SK-N-SH (cell line): ENCODE results near the gene OPCML. TPM values are rescaled to one million over a fixed set of nuclear protein-coding genes. Genes with fewer than 3 reads are reported as not detected.

Source experiments
- CTCF ChIA-PET: fragments of 300-600, 350-600 bp; formaldehyde crosslinking; extraction: SDS; loops from one replicate; lab custom pipeline; 2021; lab: Yijun Ruan, JAX
- POLR2A ChIA-PET: fragments of 350-600 bp; sonication (Branson Sonifier 250); formaldehyde crosslinking; extraction: SDS; loops from one replicate; lab custom pipeline; 2020; ENCODE audit warnings: antibody characterized with exemption, inconsistent platforms; lab: Yijun Ruan, JAX
- DNase-seq: peaks from one replicate; pipeline ENCODE4 v3.0.0; 2012
- H2AFZ ChIP-seq: fragments of 200-600 bp; sonication (generic); 2 replicates; pipeline ENCODE4 v1.8.1; 2016; ENCODE audit warnings: antibody characterized with exemption, mild to moderate bottlenecking, low read depth
- H3F3A ChIP-seq: fragments of 200-600 bp; sonication (generic); replicated peaks from 2 replicates; pipeline ENCODE3; 2016; ENCODE audit warnings: antibody characterized with exemption, mild to moderate bottlenecking; ENCODE audit not compliant: insufficient read depth
- H3K27ac ChIP-seq, 2 experiments: fragments of 200-500 bp in 1 of 2; fragments of 200-600 bp in 1 of 2; sonication (Bioruptor generic) in 1 of 2; sonication (generic), shearing (Covaris generic) in 1 of 2; 2 replicates each; pipeline versions ENCODE4 v1.5.1 to v1.6.1; 2014 to 2016; ENCODE audit warnings: low read depth in 2 of 2, inconsistent platforms in 1 of 2, low read length in 1 of 2, mild to moderate bottlenecking in 1 of 2, mixed read lengths in 1 of 2
- H3K27me3 ChIP-seq: fragments of 200-600 bp; sonication (generic), shearing (Covaris generic); 2 replicates; pipeline ENCODE4 v1.6.1; 2016; ENCODE audit warnings: mixed run types; ENCODE audit not compliant: insufficient read depth
- H3K36me3 ChIP-seq, 2 experiments: fragments of 200-500 bp in 1 of 2; fragments of 200-600 bp in 1 of 2; sonication (Bioruptor generic) in 1 of 2; sonication (generic) in 1 of 2; replicated peaks in 1 of 2; 2 replicates each; pipeline versions ENCODE3 to v1.5.1; 2014 to 2016; ENCODE audit warnings: low read length in 1 of 2, mild to moderate bottlenecking in 1 of 2; ENCODE audit not compliant: insufficient read depth in 2 of 2, control insufficient read depth in 1 of 2
- H3K4me1 ChIP-seq, 2 experiments: fragments of 200-500 bp in 1 of 2; fragments of 200-600 bp in 1 of 2; sonication (Bioruptor generic) in 1 of 2; sonication (generic), shearing (Covaris generic) in 1 of 2; 2 replicates each; pipeline versions ENCODE4 v1.5.1 to v1.6.1; 2014 to 2016; ENCODE audit warnings: low read depth in 1 of 2, low read length in 1 of 2, mixed run types in 1 of 2; ENCODE audit not compliant: insufficient read depth in 2 of 2, control insufficient read depth in 1 of 2
- H3K4me2 ChIP-seq: fragments of 200-600 bp; sonication (generic), shearing (Covaris generic); 2 replicates; pipeline ENCODE4 v1.6.1; 2017; ENCODE audit warnings: mixed run types
- H3K4me3 ChIP-seq, 2 experiments: fragments of 200-500 bp in 1 of 2; fragments of 200-600 bp in 1 of 2; sonication (Bioruptor generic) in 1 of 2; sonication (generic), shearing (Covaris generic) in 1 of 2; 2 replicates each; pipeline versions ENCODE4 v1.5.1 to v1.8.1; 2014 to 2016; ENCODE audit warnings: low read depth in 2 of 2, inconsistent platforms in 1 of 2, low read length in 1 of 2, mild to moderate bottlenecking in 1 of 2, mixed read lengths in 1 of 2, moderate library complexity in 1 of 2
- H3K79me2 ChIP-seq: fragments of 200-600 bp; sonication (generic); 2 replicates; pipeline ENCODE4 v1.8.1; 2017; ENCODE audit warnings: mild to moderate bottlenecking; ENCODE audit not compliant: insufficient read depth
- H3K9ac ChIP-seq: fragments of 200-600 bp; sonication (generic); 2 replicates; pipeline ENCODE4 v1.6.1; 2017; ENCODE audit warnings: mixed run types
- H3K9me2 ChIP-seq: fragments of 200-600 bp; sonication (generic); 2 replicates; pipeline ENCODE4 v1.6.1; 2017; ENCODE audit warnings: mixed run types
- H3K9me3 ChIP-seq: fragments of 200-600 bp; sonication (generic); 2 replicates; pipeline ENCODE4 v1.6.1; 2017; ENCODE audit warnings: mixed run types, mild to moderate bottlenecking, moderate library complexity
- H4K20me1 ChIP-seq: fragments of 200-600 bp; sonication (generic); 2 replicates; pipeline ENCODE4 v1.6.1; 2017; ENCODE audit warnings: mild to moderate bottlenecking, mixed run types; ENCODE audit not compliant: insufficient read depth
- CHD2 ChIP-seq: fragments of 150-350 bp; IDR thresholded peaks from 2 replicates; pipeline ENCODE4 v1.6.1; 2018; ENCODE audit warnings: low read length; ENCODE audit not compliant: partially characterized antibody
- EP300 ChIP-seq, 2 experiments: IDR thresholded peaks; 2 replicates each; pipeline versions ENCODE4 v1.4.0 to v1.6.1; 2012; ENCODE audit warnings: borderline replicate concordance in 1 of 2, low read depth in 1 of 2, low read length in 1 of 2
- EZH2phosphoT487 ChIP-seq: fragments of 200-600 bp; sonication (generic); IDR thresholded peaks from 2 replicates; pipeline ENCODE4 v1.6.1; 2017; ENCODE audit warnings: low read depth, mixed run types, mild to moderate bottlenecking, antibody characterized with exemption, moderate library complexity, borderline replicate concordance
- RCOR1 ChIP-seq: fragments of 150-350 bp; IDR thresholded peaks from 2 replicates; pipeline ENCODE4 v1.6.1; 2017; ENCODE audit warnings: antibody characterized with exemption, low read length
- RXRA ChIP-seq: IDR thresholded peaks from 2 replicates; pipeline ENCODE4 v1.4.0; 2012; ENCODE audit warnings: low read depth, mild to moderate bottlenecking, borderline replicate concordance
- SIN3A ChIP-seq: IDR thresholded peaks from 2 replicates; pipeline ENCODE4 v1.6.1; 2012; ENCODE audit warnings: low read depth, mild to moderate bottlenecking, low read length, moderate library complexity, borderline replicate concordance
- TAF1 ChIP-seq: IDR thresholded peaks from 2 replicates; pipeline ENCODE4 v1.6.1; 2012; ENCODE audit warnings: low read depth, mild to moderate bottlenecking, low read length, moderate library complexity, borderline replicate concordance
- WGBS: methylation state at CpG from one replicate; pipeline ENCODE4 v1.1.6; 2017; ENCODE audit warnings: low lambda C conversion rate; 5-methylcytosine and 5-hydroxymethylcytosine counted together
- polyA plus RNA-seq, 3 experiments: library from polyadenylated mRNA; depleted of rRNA; stranded (reverse); fragments of >200 nt; gene quantifications; 2 replicates each; pipeline ENCODE4 v1.2.3, GENCODE V29; 2012
- TF ChIP-seq, protein P1 (sequence below): fragments of 200-600 bp; sonication (generic); IDR thresholded peaks from 2 replicates; pipeline ENCODE4 v1.6.1; 2017; ENCODE audit warnings: antibody characterized with exemption, mild to moderate bottlenecking, moderate library complexity
- TF ChIP-seq, protein P2 (sequence below): IDR thresholded peaks from 2 replicates; pipeline ENCODE4 v1.6.1; 2012; ENCODE audit warnings: mild to moderate bottlenecking, low read depth, low read length, moderate library complexity

OPCML gene
- polyA plus RNA-seq, 1 of the 3 experiments (the other 2 are of a cell fraction), result not detected

DNA sequence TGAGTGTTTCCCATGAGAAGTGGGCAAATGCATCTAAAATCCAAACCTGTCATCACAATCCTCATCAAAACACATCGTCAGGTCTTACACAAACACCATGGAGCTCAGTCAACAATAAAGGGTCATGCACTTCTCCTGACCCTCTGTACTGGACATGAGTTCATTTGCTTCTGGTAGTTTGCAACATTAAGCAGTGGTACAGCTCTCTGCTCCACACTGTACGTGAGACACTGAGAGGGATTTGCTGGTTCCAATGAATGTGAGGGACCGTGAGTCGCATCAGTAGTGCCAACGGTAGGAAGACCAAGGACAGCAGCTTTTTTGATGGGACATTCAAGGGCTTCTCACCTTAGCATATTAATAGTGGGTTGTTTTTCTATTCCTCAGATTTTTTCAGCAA is 752.3 kb downstream of the OPCML start:
- Histone ChIP-seq H3K4me3 (no peak overlapping the region), H3K9ac (no peak overlapping the region), H3K4me2 (no peak overlapping the region), H3K27me3 (no peaks in the 10 kb centered on the region), H3K4me1 (peaks cover 0 to 3% of the 10 kb centered on the region in 2 experiments; a peak in 1 of 4 replicates), H3K9me2 (no peaks in the 10 kb centered on the region), H2AFZ (no peak overlapping the region), H3K27ac (no peak overlapping the region), H4K20me1 (no peaks in the 10 kb centered on the region), H3K9me3 (no peaks in the 10 kb centered on the region), H3K79me2 (no peaks in the 10 kb centered on the region), H3K36me3 (no peaks in the 10 kb centered on the region), H3F3A (no peaks in the 10 kb centered on the region)
- no peak for DNase-seq
- POLR2A ChIA-PET, result no interaction called here
- 63% methylated on average over 5 of the region's 5 CpGs for WGBS
- TF ChIP-seq EZH2phosphoT487 (no peak), CHD2 (no peak), TAF1 (no peak), SIN3A (no peak), EP300 (IDR thresholded peaks at IDR 0.05; ENCODE audit: borderline replicate concordance in 1 of 2, low read depth in 1 of 2, low read length in 1 of 2) (no peak), RXRA (no peak), RCOR1 (no peak)
- TF ChIP-seq, protein P1, sequence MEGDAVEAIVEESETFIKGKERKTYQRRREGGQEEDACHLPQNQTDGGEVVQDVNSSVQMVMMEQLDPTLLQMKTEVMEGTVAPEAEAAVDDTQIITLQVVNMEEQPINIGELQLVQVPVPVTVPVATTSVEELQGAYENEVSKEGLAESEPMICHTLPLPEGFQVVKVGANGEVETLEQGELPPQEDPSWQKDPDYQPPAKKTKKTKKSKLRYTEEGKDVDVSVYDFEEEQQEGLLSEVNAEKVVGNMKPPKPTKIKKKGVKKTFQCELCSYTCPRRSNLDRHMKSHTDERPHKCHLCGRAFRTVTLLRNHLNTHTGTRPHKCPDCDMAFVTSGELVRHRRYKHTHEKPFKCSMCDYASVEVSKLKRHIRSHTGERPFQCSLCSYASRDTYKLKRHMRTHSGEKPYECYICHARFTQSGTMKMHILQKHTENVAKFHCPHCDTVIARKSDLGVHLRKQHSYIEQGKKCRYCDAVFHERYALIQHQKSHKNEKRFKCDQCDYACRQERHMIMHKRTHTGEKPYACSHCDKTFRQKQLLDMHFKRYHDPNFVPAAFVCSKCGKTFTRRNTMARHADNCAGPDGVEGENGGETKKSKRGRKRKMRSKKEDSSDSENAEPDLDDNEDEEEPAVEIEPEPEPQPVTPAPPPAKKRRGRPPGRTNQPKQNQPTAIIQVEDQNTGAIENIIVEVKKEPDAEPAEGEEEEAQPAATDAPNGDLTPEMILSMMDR, result no peak
- TF ChIP-seq, protein P2, sequence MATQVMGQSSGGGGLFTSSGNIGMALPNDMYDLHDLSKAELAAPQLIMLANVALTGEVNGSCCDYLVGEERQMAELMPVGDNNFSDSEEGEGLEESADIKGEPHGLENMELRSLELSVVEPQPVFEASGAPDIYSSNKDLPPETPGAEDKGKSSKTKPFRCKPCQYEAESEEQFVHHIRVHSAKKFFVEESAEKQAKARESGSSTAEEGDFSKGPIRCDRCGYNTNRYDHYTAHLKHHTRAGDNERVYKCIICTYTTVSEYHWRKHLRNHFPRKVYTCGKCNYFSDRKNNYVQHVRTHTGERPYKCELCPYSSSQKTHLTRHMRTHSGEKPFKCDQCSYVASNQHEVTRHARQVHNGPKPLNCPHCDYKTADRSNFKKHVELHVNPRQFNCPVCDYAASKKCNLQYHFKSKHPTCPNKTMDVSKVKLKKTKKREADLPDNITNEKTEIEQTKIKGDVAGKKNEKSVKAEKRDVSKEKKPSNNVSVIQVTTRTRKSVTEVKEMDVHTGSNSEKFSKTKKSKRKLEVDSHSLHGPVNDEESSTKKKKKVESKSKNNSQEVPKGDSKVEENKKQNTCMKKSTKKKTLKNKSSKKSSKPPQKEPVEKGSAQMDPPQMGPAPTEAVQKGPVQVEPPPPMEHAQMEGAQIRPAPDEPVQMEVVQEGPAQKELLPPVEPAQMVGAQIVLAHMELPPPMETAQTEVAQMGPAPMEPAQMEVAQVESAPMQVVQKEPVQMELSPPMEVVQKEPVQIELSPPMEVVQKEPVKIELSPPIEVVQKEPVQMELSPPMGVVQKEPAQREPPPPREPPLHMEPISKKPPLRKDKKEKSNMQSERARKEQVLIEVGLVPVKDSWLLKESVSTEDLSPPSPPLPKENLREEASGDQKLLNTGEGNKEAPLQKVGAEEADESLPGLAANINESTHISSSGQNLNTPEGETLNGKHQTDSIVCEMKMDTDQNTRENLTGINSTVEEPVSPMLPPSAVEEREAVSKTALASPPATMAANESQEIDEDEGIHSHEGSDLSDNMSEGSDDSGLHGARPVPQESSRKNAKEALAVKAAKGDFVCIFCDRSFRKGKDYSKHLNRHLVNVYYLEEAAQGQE, result no peak
- CTCF ChIA-PET, result interaction anchor here (0.6 kb wide), 1 partner anchor 217 kb away, joined by 4 read pairs; no protein-coding TSS in a partner anchor

DNA sequence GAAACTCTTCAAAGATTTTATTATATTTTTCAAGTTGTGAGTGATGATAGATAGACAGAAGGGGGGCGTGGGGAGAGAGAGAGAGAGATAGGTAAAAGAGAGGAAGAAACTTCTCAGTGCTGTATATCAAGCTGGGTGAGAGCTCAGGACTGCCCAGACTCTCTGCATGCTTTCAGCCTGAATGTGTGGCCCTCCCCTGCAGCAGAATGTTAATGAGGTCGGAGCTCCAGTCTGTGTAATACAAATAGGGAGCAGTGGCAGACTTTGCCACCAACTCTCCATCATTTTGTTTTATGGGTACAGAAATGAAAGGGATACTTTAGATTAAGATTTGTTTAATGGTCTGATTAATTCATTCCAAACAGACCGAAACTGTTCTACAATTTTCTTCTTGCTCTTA is 752.8 kb downstream of the OPCML start:
- H3K9me3 ChIP-seq, result no peaks in the 10 kb centered on the region
- H3K4me1 ChIP-seq, result peaks cover 0 to 3% of the 10 kb centered on the region in 2 experiments; a peak in 1 of 4 replicates
- no peaks in the 10 kb centered on the region for H3K9me2 ChIP-seq
- H3K79me2 ChIP-seq, result no peaks in the 10 kb centered on the region
- H3K9ac ChIP-seq, result no peak overlapping the region
- 18% methylated on average over 2 of the region's 3 CpGs for WGBS
- CTCF ChIA-PET, result interaction anchor here (0.6 kb wide), 1 partner anchor 216 kb away, joined by 4 read pairs; no protein-coding TSS in a partner anchor
- H3K27ac ChIP-seq, result no peak overlapping the region
- H4K20me1 ChIP-seq, result no peaks in the 10 kb centered on the region
- no peak overlapping the region for H3K4me3 ChIP-seq
- POLR2A ChIA-PET, result no interaction called here
- TF ChIP-seq CHD2, result no peak
- TF ChIP-seq, all 33 proteins: peak for 0
- no peaks in the 10 kb centered on the region for H3K36me3 ChIP-seq
- H3F3A ChIP-seq, result no peaks in the 10 kb centered on the region
- no peaks in the 10 kb centered on the region for H3K27me3 ChIP-seq
- no peak overlapping the region for H2AFZ ChIP-seq
- DNase-seq, result no peak
- H3K4me2 ChIP-seq, result no peak overlapping the region
